Bone marrow (tissue), 2 donors: ENCODE results near the gene FAM227A.

ENCODE experiments used
- DNase-seq, 2 donors: peaks; one replicate each; lab custom pipeline; 2025; lab: John Stamatoyannopoulos, UW

The FAM227A gene

GRCh38 chr22:38656256-38657044 is at the start of gene FAM227A, which contains the start of gene CBY1:
TSS of gene FAM227A (minus strand) at chr22:38656392. CDS start at chr22:38650168, 6,224 bp downstream.
TSS of gene CBY1 (plus strand) at chr22:38656638. CDS start at chr22:38668055, 11,417 bp downstream.
- peak; percentile 83 to 93 for DNase-seq

GRCh38 chr22:38705235-38706100 is 49.3 kb upstream of the FAM227A start, which contains the start of gene GTPBP1:
TSS of gene GTPBP1 (plus strand) at chr22:38705944. CDS start at chr22:38705956, 12 bp downstream.
- peak; percentile 89 to 100 for DNase-seq

- DNase-seq, result no peak
Measured at GRCh38 chr22:38704654-38705234, 48.6 kb upstream of the FAM227A start.

- DNase-seq, result peak; percentile 80 to 96
Measured at GRCh38 chr22:38700789-38701628, 44.8 kb upstream of the FAM227A start, which contains the start of gene JOSD1. TSS of gene JOSD1 (minus strand) at chr22:38700943. CDS start at chr22:38699987, 956 bp downstream.

- no peak for DNase-seq
Measured at GRCh38 chr22:38700270-38700788, 44.1 kb upstream of the FAM227A start.

GRCh38 chr22:38699784-38700183 is 43.6 kb upstream of the FAM227A start:
- DNase-seq, result no peak

- no peak for DNase-seq
Measured at GRCh38 chr22:38699143-38699542, 43.0 kb upstream of the FAM227A start.

- no peak for DNase-seq
Measured at GRCh38 chr22:38698407-38699094, 42.4 kb upstream of the FAM227A start.

GRCh38 chr22:38697425-38698089 is 41.4 kb upstream of the FAM227A start:
- no peak for DNase-seq

GRCh38 chr22:38696606-38697424 is 40.6 kb upstream of the FAM227A start:
- peak in 1 of 2 donors; percentile 73 for DNase-seq

- DNase-seq, result no peak
Measured at GRCh38 chr22:38694940-38695339, 38.7 kb upstream of the FAM227A start.

- DNase-seq, result no peak
Measured at GRCh38 chr22:38694049-38694448, 37.9 kb upstream of the FAM227A start.

- no peak for DNase-seq
Measured at GRCh38 chr22:38689651-38690050, 33.5 kb upstream of the FAM227A start.

- DNase-seq, result no peak
Measured at GRCh38 chr22:38685761-38686160, 29.6 kb upstream of the FAM227A start.

- no peak for DNase-seq
Measured at GRCh38 chr22:38684895-38685294, 28.7 kb upstream of the FAM227A start.

- DNase-seq, result peak; percentile 75 to 77
Measured at GRCh38 chr22:38681582-38682335, 25.6 kb upstream of the FAM227A start, which contains the start of gene TOMM22. TSS of gene TOMM22 (plus strand) at chr22:38681957. CDS start at chr22:38681979, 22 bp downstream.

- DNase-seq, result no peak
Measured at GRCh38 chr22:38675833-38676232, 19.6 kb upstream of the FAM227A start.

GRCh38 chr22:38674888-38675287 is 18.7 kb upstream of the FAM227A start:
- no peak for DNase-seq
